ENCODE measurements around the gene TUBAL3. TPM values are rescaled to one million over a fixed set of nuclear protein-coding genes. Genes with fewer than 3 reads are reported as not detected.

The TUBAL3 gene
- total RNA-seq (ENCODE audit: unreplicated experiment): not detected
- long read RNA-seq: 0 reads

DNA sequence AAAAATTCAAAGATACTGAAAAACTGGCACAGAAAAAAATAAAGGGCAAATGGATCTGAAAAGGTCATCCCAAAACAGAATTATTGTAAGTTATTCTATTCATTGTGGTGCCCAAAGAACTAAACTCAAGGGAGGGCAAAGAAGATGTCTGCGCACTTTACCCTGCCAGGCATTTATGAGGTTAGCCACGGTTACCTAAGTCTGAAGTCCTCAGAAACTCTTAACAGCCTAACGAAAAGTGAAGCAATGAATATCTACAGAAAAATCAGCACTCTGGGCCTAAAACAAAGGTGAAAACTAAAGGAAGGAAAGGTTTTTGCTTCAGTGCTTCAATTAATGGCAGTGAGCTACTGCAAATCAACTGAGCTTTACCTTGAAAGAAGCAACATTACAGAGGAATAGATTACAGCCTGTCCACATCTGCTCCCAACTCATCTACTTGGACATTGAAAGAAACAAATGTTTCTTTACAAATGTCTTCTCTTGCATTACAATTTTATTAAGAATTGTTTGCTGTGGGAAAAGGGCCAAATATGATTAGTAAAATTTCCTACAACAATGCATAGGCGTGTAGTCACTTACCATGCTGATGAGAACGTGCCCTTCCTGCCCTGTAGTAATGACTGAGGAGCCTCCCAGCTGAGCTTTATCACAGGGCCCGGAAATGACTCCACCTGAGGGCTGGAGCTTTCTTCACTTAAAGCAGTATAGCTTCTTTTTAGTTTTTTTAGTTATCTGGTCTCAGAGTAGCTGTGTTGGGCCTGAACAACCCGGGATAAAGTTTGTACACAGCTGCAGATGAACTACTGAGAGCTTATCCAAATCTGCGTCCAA is at the start of gene TUBAL3:
TSS of gene TUBAL3 (minus strand) at position 621 of the 834 bp plus-strand sequence. CDS start at position 585, 36 bp downstream.
- Mint-ChIP-seq H3K9me3 (ENCODE audit: unreplicated experiment) (no peaks in the 10 kb centered on the region), H3K4me1 (ENCODE audit: low read depth, unreplicated experiment) (no peaks in the 10 kb centered on the region)

DNA sequence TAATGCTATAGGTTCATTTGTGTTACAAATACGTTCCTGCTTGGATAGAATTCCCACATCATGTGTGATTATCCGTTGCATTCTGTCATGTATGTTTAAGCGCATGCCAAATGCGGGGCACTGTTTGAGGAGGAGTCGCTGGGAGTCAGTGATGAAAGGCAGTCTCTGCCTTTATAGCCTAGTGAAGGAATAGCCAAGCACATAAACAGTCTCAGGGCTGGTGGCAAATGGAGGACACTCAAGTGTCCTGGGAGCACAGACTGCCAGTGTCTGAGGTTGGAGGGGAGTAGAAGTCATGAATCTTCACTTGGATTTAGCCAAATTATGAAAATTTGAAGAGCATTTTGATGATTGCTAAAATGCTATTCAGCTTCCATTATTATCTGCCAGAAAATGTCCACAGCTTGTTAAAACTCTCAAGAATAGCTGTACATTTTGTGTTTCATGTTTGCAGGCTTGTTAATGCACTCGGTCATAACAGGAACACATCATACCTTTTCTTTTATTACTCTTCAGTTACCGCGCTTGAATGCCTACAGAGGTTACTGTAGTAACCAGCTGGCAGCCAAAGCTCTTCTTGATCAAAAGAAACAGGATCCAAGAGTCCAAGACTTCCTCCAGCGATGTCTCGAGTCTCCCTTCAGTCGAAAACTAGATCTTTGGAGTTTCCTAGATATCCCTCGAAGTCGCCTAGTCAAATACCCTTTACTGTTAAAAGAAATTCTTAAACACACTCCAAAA is 49.3 kb upstream of the TUBAL3 start:
- Mint-ChIP-seq H3K9me3 (ENCODE audit: unreplicated experiment) (no peaks in the 10 kb centered on the region), H3K4me1 (ENCODE audit: low read depth, unreplicated experiment) (no peaks in the 10 kb centered on the region), H3K4me3 (ENCODE audit: unreplicated experiment) (no peak overlapping the region), H3K27me3 (ENCODE audit: unreplicated experiment) (no peaks in the 10 kb centered on the region), H3K36me3 (ENCODE audit: unreplicated experiment) (no peaks in the 10 kb centered on the region), H3K27ac (ENCODE audit: unreplicated experiment) (no peak overlapping the region)
- no peak for DNase-seq
- TF ChIP-seq, protein P1, sequence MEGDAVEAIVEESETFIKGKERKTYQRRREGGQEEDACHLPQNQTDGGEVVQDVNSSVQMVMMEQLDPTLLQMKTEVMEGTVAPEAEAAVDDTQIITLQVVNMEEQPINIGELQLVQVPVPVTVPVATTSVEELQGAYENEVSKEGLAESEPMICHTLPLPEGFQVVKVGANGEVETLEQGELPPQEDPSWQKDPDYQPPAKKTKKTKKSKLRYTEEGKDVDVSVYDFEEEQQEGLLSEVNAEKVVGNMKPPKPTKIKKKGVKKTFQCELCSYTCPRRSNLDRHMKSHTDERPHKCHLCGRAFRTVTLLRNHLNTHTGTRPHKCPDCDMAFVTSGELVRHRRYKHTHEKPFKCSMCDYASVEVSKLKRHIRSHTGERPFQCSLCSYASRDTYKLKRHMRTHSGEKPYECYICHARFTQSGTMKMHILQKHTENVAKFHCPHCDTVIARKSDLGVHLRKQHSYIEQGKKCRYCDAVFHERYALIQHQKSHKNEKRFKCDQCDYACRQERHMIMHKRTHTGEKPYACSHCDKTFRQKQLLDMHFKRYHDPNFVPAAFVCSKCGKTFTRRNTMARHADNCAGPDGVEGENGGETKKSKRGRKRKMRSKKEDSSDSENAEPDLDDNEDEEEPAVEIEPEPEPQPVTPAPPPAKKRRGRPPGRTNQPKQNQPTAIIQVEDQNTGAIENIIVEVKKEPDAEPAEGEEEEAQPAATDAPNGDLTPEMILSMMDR (IDR thresholded peaks at IDR 0.05; ENCODE audit: partially characterized antibody, unreplicated experiment): no peak

More for the DNA sequence above, at the start of gene TUBAL3:
- DNase-seq: no peak
- peaks cover 2% of the 10 kb centered on the region for H3K27me3 Mint-ChIP-seq (ENCODE audit: unreplicated experiment)
- no peak within 1 kb of the TSS for H3K4me3 Mint-ChIP-seq (ENCODE audit: unreplicated experiment)
- TF ChIP-seq, protein P1 (IDR thresholded peaks at IDR 0.05; ENCODE audit: partially characterized antibody, unreplicated experiment): no peak
- H3K36me3 Mint-ChIP-seq (ENCODE audit: unreplicated experiment): peaks cover 5% of the 10 kb centered on the region
- no peak within 1 kb of the TSS for H3K27ac Mint-ChIP-seq (ENCODE audit: unreplicated experiment)

DNA sequence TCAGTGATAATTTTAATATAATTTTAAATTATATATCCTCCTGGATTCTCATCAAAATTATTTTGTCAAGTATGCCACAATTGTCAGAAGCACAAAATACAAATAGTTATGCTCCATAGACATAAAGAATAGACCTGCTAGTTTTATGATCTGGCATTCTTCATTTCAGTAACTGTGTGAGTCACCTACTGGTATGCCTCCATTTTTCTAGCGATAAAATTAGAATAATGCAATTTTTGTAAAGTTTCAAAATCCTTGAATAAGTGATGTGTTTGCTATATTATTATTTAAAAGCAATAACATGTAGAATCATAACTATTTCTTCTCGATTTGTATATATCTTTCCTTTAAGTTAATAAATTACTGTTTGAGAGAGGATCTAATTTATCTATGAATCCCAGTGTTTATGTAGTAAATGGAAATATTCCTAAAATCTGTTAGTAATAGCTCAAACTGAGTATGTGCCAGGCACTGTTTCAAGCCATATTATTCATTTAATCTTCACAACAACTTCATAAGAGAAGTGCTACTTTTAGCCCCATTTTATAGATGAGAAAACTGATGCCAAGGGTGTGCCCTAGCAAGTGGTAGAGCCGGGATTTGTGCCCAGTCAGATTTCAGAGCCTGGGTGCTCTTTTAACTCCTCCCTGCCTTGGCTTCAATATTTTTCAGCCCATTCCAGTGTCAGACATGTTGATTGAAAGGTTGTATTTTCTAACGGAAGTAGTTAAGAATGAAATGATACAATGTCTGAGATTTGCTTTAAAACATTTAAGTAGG is 46.2 kb upstream of the TUBAL3 start:
- Mint-ChIP-seq H3K36me3 (ENCODE audit: unreplicated experiment) (no peaks in the 10 kb centered on the region), H3K4me3 (ENCODE audit: unreplicated experiment) (no peak overlapping the region), H3K27ac (ENCODE audit: unreplicated experiment) (no peak overlapping the region), H3K27me3 (ENCODE audit: unreplicated experiment) (no peaks in the 10 kb centered on the region), H3K4me1 (ENCODE audit: low read depth, unreplicated experiment) (peaks cover 14% of the 10 kb centered on the region), H3K9me3 (ENCODE audit: unreplicated experiment) (no peaks in the 10 kb centered on the region)
- TF ChIP-seq, protein P1 (IDR thresholded peaks at IDR 0.05; ENCODE audit: partially characterized antibody, unreplicated experiment): no peak
- no peak for DNase-seq

DNA sequence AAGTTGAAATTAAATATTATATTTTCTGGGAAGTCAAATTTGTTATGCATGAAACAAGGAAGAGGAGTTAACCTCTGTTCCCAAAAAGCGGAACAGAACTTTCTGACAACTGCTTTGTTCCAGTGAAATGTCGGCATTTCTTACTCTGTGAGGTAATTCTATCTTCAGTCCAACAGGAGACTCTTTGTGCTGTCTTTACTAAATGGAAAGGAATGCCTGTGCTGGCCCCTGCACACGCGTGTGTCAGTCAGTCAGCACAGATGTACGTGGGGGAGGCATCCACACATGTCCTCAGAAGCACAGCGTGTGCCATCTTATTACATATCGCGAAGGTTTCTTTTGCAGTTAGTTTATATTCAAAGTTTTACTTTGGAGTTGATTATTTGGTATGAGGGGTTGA is 45.2 kb upstream of the TUBAL3 start:
- no peaks in the 10 kb centered on the region for H3K9me3 Mint-ChIP-seq (ENCODE audit: unreplicated experiment)
- H3K36me3 Mint-ChIP-seq (ENCODE audit: unreplicated experiment): no peaks in the 10 kb centered on the region
- peaks cover 16% of the 10 kb centered on the region for H3K4me1 Mint-ChIP-seq (ENCODE audit: low read depth, unreplicated experiment)
- no peaks in the 10 kb centered on the region for H3K27me3 Mint-ChIP-seq (ENCODE audit: unreplicated experiment)
- TF ChIP-seq, protein P1 (IDR thresholded peaks at IDR 0.05; ENCODE audit: partially characterized antibody, unreplicated experiment): peak; percentile 15
- no peak overlapping the region for H3K27ac Mint-ChIP-seq (ENCODE audit: unreplicated experiment)
- DNase-seq: no peak
- H3K4me3 Mint-ChIP-seq (ENCODE audit: unreplicated experiment): no peak overlapping the region
